IPS-11a (cell line): ENCODE data around the gene ARID1A.
A peak's percentile ranks its signal among the peaks of the same experiment; 100 is the strongest.
"Not testable (repeated sequence)": the region's sequence is repeated elsewhere in the genome, so short reads cannot be mapped to it uniquely, and the experiment has no call there.

Experiments used
- H3K4me3 ChIP-seq: one replicate; pipeline ENCODE4 v1.5.1; 2013; ENCODE audit warnings: low read depth, low read length, control low read depth

ARID1A gene

GRCh38 chr1:26695356-26696118 lies at the start of gene ARID1A:
ARID1A (plus strand) TSS chr1:26696015; CDS start chr1:26696404, 389 bp downstream.
- peak within 1 kb of the TSS; percentile 67 for H3K4me3 ChIP-seq

GRCh38 chr1:26664802-26665201 lies 31.0 kb upstream of the ARID1A start:
- no peak overlapping the region for H3K4me3 ChIP-seq

DNA sequence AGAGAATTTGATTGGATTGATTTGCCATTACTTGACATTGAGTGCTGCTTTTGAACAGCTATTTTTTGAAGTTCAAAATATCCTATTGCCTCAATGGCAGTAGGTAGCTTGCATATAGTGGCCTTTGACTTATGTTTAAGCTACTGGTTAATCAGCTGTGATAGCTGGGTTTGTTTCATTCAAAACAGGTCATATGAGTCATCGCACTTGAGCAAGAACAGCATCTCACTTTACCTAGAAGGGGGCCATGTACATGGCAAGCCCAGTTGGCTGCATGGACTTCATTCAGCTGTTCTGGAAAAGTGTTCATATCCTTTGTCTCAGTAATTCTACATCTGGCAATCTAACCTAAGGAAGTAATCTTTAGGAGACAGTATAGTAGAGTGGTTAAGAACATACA lies 29.0 kb upstream of the ARID1A start:
- H3K4me3 ChIP-seq, result no peak overlapping the region

- not testable (repeated sequence) for H3K4me3 ChIP-seq
These were observed 27.6 kb upstream of the ARID1A start for GRCh38 chr1:26668106-26668786.

DNA sequence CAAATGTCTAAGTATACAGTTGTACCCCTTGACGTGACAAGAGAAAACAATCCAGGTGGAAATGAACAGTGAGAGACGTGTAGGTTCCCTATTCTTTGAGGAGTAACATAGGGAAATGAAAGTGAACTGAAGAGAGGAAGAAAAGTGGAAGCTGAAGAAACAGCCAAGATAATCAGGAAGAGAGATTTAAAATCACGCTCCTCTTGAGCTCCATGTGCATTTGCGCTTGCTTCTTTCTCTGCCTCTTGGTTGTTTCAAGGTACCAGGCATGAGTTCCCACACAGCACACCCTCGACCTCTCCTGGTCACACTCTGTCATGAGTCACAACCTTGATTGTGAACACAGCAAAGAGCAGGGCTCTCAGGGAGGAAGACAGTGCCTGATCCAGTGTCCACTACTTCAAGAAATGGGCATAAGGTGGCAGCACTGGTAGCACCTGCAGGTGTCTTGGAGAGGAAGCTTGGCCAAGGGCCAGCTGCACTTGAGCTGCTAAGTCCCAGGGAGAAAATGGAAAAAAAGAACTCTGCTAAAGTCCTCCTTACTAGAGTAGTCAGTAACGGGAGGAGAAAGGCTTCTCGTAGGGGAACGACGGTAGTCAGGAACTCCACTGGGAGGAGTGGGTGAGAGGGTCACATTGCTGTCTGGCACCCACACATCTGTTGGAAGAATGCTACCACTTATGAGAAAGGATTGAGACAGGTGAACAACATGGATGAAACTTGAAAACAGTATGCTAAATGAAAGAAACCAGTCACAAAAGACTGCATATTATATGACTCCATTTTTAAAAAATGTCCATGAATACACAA lies 18.3 kb upstream of the ARID1A start:
- no peak overlapping the region for H3K4me3 ChIP-seq

GRCh38 chr1:26684763-26685508 lies 10.9 kb upstream of the ARID1A start:
- H3K4me3 ChIP-seq, result no peak overlapping the region

DNA sequence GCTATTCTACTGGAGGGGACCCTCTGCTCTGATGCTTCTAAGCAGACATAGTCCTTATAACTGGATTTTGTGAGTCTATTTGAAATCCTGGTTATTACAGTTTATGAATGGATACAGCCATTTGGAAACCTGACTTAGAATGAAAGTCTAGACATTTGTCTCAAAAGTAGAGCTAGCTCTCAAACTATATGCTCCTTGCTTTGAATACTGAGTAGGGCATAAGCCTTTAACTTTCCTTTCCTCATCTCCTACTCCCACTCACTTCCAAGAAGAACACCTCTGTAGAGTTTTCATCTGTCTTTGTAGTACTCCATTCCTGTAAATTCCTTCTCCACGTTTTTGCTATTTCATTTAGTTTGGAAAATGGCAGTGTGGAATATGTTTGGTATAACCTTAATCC lies 9.0 kb upstream of the ARID1A start:
- H3K4me3 ChIP-seq, result no peak overlapping the region

GRCh38 chr1:26689504-26689903 lies 6.3 kb upstream of the ARID1A start:
- no peak overlapping the region for H3K4me3 ChIP-seq

DNA sequence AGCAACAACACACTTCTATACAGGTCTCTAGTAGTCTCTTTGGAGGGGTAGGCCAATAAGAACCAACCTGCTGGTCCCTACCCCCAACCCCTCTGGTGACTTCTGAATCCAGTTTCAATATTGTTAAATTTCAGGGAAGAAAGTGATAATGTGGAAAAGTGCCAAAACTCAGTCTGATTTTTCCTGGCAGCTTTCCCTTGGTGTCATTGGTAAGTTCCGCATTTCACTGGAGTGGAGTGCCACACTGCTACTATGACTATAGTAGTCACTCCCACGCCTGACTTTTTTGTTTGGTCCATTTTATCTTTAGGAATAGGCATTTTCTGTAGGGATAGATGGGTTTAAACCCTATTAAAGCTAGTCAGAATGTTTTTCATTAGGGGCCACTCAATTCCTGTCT lies 5.7 kb upstream of the ARID1A start:
- no peak overlapping the region for H3K4me3 ChIP-seq

GRCh38 chr1:26690576-26691031 lies 5.2 kb upstream of the ARID1A start:
- H3K4me3 ChIP-seq, result no peak overlapping the region

DNA sequence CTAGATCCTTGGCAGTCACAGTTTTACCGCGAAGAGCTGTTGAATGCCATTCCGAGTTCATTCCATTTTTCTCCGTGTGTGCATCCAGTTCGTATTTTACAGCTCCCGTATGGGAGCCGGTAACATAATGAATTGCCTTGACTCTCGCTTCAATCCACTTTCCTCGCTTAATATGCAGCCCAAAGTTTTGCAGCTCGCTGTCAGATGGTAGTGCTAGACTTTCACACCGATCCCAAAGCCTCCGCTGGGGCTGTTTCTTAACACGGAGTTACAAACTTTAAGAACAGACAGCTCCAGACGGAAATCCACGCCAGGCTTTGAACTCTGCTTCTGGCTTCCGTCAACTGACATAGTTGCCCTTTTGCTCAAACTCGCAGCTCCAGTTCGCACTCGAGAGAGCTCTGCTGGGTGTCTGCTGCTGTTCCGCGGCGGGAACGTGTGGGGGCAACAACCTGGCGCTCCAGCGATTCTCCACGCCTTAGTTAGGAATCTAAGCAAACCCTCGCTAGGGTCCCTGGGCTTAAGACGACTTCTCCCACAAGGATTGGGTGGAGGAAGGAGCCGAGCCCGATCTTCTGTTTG lies 3.5 kb upstream of the ARID1A start:
- peak overlapping the region; percentile 40 for H3K4me3 ChIP-seq

GRCh38 chr1:26692793-26693490 lies 2.9 kb upstream of the ARID1A start:
- H3K4me3 ChIP-seq, result peak overlapping the region; percentile 40

GRCh38 chr1:26693599-26694572 lies 1.9 kb upstream of the ARID1A start:
- H3K4me3 ChIP-seq, result no peak overlapping the region

GRCh38 chr1:26694638-26695355 lies 1.0 kb upstream of the ARID1A start:
- peak overlapping the region; percentile 60 for H3K4me3 ChIP-seq

DNA sequence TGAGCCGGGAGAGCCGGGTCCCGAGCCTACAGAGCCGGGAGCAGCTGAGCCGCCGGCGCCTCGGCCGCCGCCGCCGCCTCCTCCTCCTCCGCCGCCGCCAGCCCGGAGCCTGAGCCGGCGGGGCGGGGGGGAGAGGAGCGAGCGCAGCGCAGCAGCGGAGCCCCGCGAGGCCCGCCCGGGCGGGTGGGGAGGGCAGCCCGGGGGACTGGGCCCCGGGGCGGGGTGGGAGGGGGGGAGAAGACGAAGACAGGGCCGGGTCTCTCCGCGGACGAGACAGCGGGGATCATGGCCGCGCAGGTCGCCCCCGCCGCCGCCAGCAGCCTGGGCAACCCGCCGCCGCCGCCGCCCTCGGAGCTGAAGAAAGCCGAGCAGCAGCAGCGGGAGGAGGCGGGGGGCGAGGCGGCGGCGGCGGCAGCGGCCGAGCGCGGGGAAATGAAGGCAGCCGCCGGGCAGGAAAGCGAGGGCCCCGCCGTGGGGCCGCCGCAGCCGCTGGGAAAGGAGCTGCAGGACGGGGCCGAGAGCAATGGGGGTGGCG lies 371 bp downstream of the ARID1A start:
- peak overlapping the region; percentile 67 for H3K4me3 ChIP-seq

DNA sequence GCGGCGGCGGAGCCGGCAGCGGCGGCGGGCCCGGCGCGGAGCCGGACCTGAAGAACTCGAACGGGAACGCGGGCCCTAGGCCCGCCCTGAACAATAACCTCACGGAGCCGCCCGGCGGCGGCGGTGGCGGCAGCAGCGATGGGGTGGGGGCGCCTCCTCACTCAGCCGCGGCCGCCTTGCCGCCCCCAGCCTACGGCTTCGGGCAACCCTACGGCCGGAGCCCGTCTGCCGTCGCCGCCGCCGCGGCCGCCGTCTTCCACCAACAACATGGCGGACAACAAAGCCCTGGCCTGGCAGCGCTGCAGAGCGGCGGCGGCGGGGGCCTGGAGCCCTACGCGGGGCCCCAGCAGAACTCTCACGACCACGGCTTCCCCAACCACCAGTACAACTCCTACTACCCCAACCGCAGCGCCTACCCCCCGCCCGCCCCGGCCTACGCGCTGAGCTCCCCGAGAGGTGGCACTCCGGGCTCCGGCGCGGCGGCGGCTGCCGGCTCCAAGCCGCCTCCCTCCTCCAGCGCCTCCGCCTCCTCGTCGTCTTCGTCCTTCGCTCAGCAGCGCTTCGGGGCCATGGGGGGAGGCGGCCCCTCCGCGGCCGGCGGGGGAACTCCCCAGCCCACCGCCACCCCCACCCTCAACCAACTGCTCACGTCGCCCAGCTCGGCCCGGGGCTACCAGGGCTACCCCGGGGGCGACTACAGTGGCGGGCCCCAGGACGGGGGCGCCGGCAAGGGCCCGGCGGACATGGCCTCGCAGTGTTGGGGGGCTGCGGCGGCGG lies 1.0 kb downstream of the ARID1A start:
- peak overlapping the region; percentile 67 for H3K4me3 ChIP-seq

DNA sequence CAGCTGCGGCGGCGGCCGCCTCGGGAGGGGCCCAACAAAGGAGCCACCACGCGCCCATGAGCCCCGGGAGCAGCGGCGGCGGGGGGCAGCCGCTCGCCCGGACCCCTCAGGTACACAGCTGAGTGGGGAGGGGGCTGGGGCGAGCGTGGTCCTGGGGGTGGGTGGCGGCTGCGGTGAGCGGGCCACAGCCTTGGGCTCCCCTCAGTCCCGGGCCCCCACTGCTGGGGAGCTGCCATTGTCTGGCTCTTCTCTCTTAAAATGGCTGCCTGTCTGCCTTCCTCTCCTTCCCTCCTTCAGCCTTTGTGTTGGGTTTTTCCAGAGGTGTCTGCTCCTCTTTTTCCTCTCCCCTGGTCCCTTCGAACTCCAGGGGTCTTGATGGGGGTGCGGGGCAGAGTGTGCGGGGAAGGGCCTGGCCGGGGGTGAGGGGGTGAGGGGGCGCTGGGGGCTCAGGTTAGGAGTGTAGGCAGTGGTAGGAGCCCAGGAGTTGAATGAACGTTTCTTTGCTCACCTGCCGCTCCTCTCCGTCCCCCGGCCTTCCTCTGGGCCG lies 1.7 kb downstream of the ARID1A start:
- H3K4me3 ChIP-seq, result peak overlapping the region; percentile 67
